Neural cell (in vitro differentiated cells): ENCODE results near the gene CLVS2.

Source experiments
- EZH2 ChIP-seq: fragments of 200-600, 300-800 bp; shearing (Covaris generic), sonication (generic); IDR thresholded peaks from 2 replicates; pipeline ENCODE4 v1.6.1; 2014; ENCODE audit warnings: antibody characterized with exemption, low read length, borderline replicate concordance, mild to moderate bottlenecking; ENCODE audit not compliant: insufficient read depth, poor library complexity, severe bottlenecking
- RAD21 ChIP-seq: fragments of 450-650 bp; conservative IDR thresholded peaks from 2 replicates; pipeline ENCODE4 v1.6.1; 2014; ENCODE audit warnings: antibody characterized with exemption, mild to moderate bottlenecking, moderate library complexity
- TF ChIP-seq, protein P1 (sequence below): fragments of 450-650 bp; IDR thresholded peaks from 2 replicates; pipeline ENCODE4 v1.5.1; 2014; ENCODE audit warnings: antibody characterized with exemption, mild to moderate bottlenecking, moderate library complexity; ENCODE audit not compliant: poor library complexity, severe bottlenecking

DNA sequence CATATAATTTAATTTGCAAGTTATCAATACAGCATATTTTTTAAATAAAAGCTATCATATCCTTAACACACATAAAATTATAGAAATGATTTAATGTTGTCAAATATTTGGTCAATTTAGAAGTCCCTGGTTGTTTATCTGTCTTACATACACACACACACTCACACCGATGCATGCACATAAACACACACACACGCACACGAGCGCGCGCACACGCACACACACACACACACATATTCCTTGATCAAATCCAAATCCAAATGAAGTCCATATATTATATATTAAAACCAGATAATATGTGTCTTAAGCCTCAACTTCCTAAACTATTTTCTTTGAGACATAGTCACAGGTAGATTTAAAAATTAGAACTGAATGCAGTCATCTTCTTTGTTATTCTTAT is 120.3 kb downstream of the CLVS2 start:
- TF ChIP-seq EZH2 (no peak), RAD21 (no peak)
- TF ChIP-seq, protein P1, sequence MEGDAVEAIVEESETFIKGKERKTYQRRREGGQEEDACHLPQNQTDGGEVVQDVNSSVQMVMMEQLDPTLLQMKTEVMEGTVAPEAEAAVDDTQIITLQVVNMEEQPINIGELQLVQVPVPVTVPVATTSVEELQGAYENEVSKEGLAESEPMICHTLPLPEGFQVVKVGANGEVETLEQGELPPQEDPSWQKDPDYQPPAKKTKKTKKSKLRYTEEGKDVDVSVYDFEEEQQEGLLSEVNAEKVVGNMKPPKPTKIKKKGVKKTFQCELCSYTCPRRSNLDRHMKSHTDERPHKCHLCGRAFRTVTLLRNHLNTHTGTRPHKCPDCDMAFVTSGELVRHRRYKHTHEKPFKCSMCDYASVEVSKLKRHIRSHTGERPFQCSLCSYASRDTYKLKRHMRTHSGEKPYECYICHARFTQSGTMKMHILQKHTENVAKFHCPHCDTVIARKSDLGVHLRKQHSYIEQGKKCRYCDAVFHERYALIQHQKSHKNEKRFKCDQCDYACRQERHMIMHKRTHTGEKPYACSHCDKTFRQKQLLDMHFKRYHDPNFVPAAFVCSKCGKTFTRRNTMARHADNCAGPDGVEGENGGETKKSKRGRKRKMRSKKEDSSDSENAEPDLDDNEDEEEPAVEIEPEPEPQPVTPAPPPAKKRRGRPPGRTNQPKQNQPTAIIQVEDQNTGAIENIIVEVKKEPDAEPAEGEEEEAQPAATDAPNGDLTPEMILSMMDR = no peak
